Spinal cord (tissue), 10 donors: ENCODE measurements around the gene GPR3. TPM values are rescaled to one million over a fixed set of nuclear protein-coding genes. Genes with fewer than 3 reads are reported as not detected.

ENCODE experiments used
- DNase-seq, 6 donors: peaks; one replicate each; pipeline versions ENCODE4 v3.0.0 to v3.0.0-alpha.2; 2013 to 2015; ENCODE audit warnings: low spot score in 6 of 6, low read depth in 4 of 6
- H3K27ac ChIP-seq: one replicate; pipeline ENCODE4 v1.5.1; 2013; ENCODE audit warnings: low read depth, low read length, control low read depth
- H3K27me3 ChIP-seq: one replicate; pipeline ENCODE4 v1.6.1; 2013; ENCODE audit warnings: low read length; ENCODE audit not compliant: control insufficient read depth, insufficient read depth
- H3K36me3 ChIP-seq: one replicate; pipeline ENCODE4 v1.6.1; 2013; ENCODE audit warnings: low read length; ENCODE audit not compliant: control insufficient read depth, insufficient read depth
- H3K4me1 ChIP-seq: one replicate; pipeline ENCODE4 v1.6.1; 2013; ENCODE audit warnings: low read length; ENCODE audit not compliant: control insufficient read depth, insufficient read depth
- H3K4me3 ChIP-seq: one replicate; pipeline ENCODE4 v1.5.1; 2013; ENCODE audit warnings: low read depth, low read length, control low read depth
- H3K9me3 ChIP-seq: one replicate; pipeline ENCODE4 v1.6.1; 2013; ENCODE audit warnings: low read length; ENCODE audit not compliant: control insufficient read depth, insufficient read depth
- WGBS: methylation state at CpG from one replicate; pipeline ENCODE4 v1.1.5; 2013; ENCODE audit warnings: missing lambda C conversion rate; ENCODE audit not compliant: insufficient coverage; 5-methylcytosine and 5-hydroxymethylcytosine counted together
- polyA plus RNA-seq, 2 donors: library from polyadenylated mRNA; unstranded; fragments of 120-200 nt; gene quantifications; one replicate each; pipeline ENCODE4 v1.2.1, GENCODE V29; 2013; ENCODE audit not compliant: insufficient read length in 2 of 2
- total RNA-seq, 2 donors: library from RNA; depleted of rRNA in 1 of 2; stranded (reverse); fragments of 120-200 nt in 1 of 2; fragments of >200 nt in 1 of 2; gene quantifications; one replicate each; pipeline versions ENCODE4 v1.2.3 to v1.2.4, GENCODE V29; 2013 to 2014
- donor health status: healthy.

GPR3 gene
- total and polyA plus RNA-seq, 4 donors: 0.66 to 3.6 (median 2.4) TPM

GRCh38 chr1:27398405-27399149, 6.2 kb downstream of the GPR3 start:
- H3K36me3 ChIP-seq: peaks cover 10% of the 10 kb centered on the region
- no peaks in the 10 kb centered on the region for H3K9me3 ChIP-seq
- DNase-seq: no peak
- no peak overlapping the region for H3K4me3 ChIP-seq
- 100% methylated on average over 1 of the region's 4 CpGs for WGBS
- no peaks in the 10 kb centered on the region for H3K27me3 ChIP-seq
- peaks cover 69% of the 10 kb centered on the region for H3K4me1 ChIP-seq
- H3K27ac ChIP-seq: peak overlapping the region; percentile 71

DNA sequence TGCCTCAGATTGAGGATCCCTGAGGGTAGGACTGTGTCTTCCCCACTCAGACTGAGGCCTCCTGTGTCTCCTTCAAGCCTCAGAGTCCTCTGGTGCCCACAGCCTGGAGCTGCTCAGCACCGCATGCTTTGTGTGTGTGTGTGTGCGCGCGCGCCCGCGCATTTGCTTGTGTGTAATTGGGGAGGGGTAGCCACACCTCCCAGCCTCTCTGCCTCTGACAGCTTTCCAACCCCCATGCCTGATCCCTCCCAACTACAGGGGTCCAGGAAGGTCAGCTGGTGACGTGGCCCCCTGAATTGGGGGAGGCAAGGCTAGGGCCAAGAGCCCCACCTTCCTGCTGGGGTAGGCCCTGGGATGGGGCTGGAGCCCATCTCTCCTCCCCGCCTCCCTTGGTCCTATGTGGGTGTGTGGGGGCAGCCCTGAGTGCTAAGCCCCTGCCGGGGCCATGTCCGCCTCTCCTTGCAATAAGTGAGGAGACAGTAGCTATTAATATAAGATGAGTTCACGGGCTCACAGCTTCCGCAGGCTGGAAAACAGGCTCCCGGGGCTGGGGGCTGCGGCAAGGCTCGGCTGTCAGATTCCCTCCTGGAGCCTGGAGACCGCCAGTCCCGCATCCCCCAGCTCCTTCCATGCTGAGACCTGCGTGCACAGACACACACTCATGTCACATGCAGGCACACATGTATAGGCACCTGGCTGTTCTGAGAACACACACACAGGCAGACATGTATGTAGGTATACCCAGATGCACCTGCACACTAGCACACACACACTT, 7.0 kb downstream of the GPR3 start:
- WGBS: 45% methylated on average over 11 of the region's 19 CpGs
- Histone ChIP-seq H3K36me3 (peaks cover 1% of the 10 kb centered on the region), H3K4me3 (no peak overlapping the region), H3K27me3 (no peaks in the 10 kb centered on the region), H3K9me3 (no peaks in the 10 kb centered on the region), H3K4me1 (peaks cover 73% of the 10 kb centered on the region), H3K27ac (peak overlapping the region; percentile 71)
- peak in 2 of 6 donors; percentile 61 to 68 for DNase-seq

- no peak overlapping the region for H3K4me3 ChIP-seq
- 34% methylated on average over 9 of the region's 13 CpGs for WGBS
- H3K27ac ChIP-seq: peak overlapping the region; percentile 71
- H3K9me3 ChIP-seq: no peaks in the 10 kb centered on the region
- peaks cover 79% of the 10 kb centered on the region for H3K4me1 ChIP-seq
- peak in 2 of 6 donors; percentile 59 to 62 for DNase-seq
- no peaks in the 10 kb centered on the region for H3K27me3 ChIP-seq
- H3K36me3 ChIP-seq: peaks cover 6% of the 10 kb centered on the region
These were observed 7.9 kb downstream of the GPR3 start for GRCh38 chr1:27400082-27400962.

- 78% methylated on average over 1 of the region's 5 CpGs for WGBS
- peak overlapping the region; percentile 90 for H3K27ac ChIP-seq
- peaks cover 10% of the 10 kb centered on the region for H3K36me3 ChIP-seq
- H3K27me3 ChIP-seq: no peaks in the 10 kb centered on the region
- peaks cover 80% of the 10 kb centered on the region for H3K4me1 ChIP-seq
- DNase-seq: no peak
- no peak overlapping the region for H3K4me3 ChIP-seq
- H3K9me3 ChIP-seq: no peaks in the 10 kb centered on the region
These were observed 8.5 kb downstream of the GPR3 start for GRCh38 chr1:27400963-27401341.

DNA sequence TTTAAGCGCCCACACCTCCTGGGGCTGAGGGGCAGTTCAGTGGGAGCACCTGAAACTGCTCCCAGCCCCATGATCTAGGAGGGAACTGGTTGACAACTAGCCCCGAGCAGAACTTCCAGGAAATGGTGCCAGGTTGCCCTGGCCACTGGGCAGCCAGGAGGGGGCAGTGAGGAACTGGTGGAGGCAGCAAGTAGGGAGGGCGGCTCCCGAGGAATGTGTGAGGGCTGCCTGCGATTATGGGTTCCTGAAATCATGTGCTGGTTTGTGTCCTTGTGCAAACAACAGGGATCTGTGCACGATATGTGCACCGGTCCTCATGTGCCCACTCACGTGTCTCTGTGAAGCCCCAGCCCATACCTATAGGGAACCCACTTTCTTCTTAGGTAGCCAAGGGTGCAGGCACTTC, 9.9 kb downstream of the GPR3 start:
- H3K27me3 ChIP-seq: no peaks in the 10 kb centered on the region
- peaks cover 13% of the 10 kb centered on the region for H3K36me3 ChIP-seq
- DNase-seq: peak in 2 of 6 donors; percentile 57 to 78
- H3K4me3 ChIP-seq: no peak overlapping the region
- 57% methylated on average over 6 of the region's 8 CpGs for WGBS
- H3K27ac ChIP-seq: peak overlapping the region; percentile 90
- peaks cover 90% of the 10 kb centered on the region for H3K4me1 ChIP-seq
- H3K9me3 ChIP-seq: no peaks in the 10 kb centered on the region

- WGBS: 28% methylated on average over 23 of the region's 24 CpGs
- Histone ChIP-seq H3K36me3 (peaks cover 22% of the 10 kb centered on the region), H3K9me3 (no peaks in the 10 kb centered on the region), H3K27me3 (no peaks in the 10 kb centered on the region), H3K4me3 (no peak overlapping the region), H3K27ac (peak overlapping the region; percentile 90), H3K4me1 (peaks cover 89% of the 10 kb centered on the region)
- peak in 2 of 6 donors; percentile 77 to 78 for DNase-seq
These were observed 10.8 kb downstream of the GPR3 start for GRCh38 chr1:27403065-27403726.

GRCh38 chr1:27403931-27404330, 11.5 kb downstream of the GPR3 start:
- Histone ChIP-seq H3K27me3 (no peaks in the 10 kb centered on the region), H3K27ac (peak overlapping the region; percentile 90), H3K4me3 (no peak overlapping the region), H3K36me3 (peaks cover 28% of the 10 kb centered on the region), H3K9me3 (no peaks in the 10 kb centered on the region), H3K4me1 (peaks cover 82% of the 10 kb centered on the region)
- DNase-seq: no peak

GRCh38 chr1:27405074-27405473, 12.7 kb downstream of the GPR3 start:
- no peaks in the 10 kb centered on the region for H3K27me3 ChIP-seq
- no peak overlapping the region for H3K4me3 ChIP-seq
- H3K4me1 ChIP-seq: peaks cover 71% of the 10 kb centered on the region
- peak in 1 of 6 donors; percentile 37 for DNase-seq
- H3K36me3 ChIP-seq: peaks cover 39% of the 10 kb centered on the region
- H3K27ac ChIP-seq: peak overlapping the region; percentile 90
- H3K9me3 ChIP-seq: no peaks in the 10 kb centered on the region
- 44% methylated on average over 13 of the region's 13 CpGs for WGBS
